ENCODE measurements around the gene OXTR.

- TF ChIP-seq YY1 (IDR thresholded peaks at IDR 0.05; ENCODE audit: insufficient read depth, insufficient read length) (no peak), SUZ12 (IDR thresholded peaks at IDR 0.05; ENCODE audit: extremely low read depth, insufficient read depth, insufficient read length) (no peak)
Measured at GRCh38 chr3:8723612-8724011, 45.8 kb downstream of the OXTR start.
